NCI-H2029 (cell line): ENCODE data around the gene PDIA4.
"Not testable (repeated sequence)": the region's sequence is repeated elsewhere in the genome, so short reads cannot be mapped to it uniquely, and the experiment has no call there.

Experiments
- DNase-seq: peaks from one replicate; lab custom pipeline; 2025; lab: John Stamatoyannopoulos, UW

Gene PDIA4

GRCh38 chr7:149031353-149031910 lies 3.1 kb upstream of the PDIA4 start:
- DNase-seq = no peak

DNA sequence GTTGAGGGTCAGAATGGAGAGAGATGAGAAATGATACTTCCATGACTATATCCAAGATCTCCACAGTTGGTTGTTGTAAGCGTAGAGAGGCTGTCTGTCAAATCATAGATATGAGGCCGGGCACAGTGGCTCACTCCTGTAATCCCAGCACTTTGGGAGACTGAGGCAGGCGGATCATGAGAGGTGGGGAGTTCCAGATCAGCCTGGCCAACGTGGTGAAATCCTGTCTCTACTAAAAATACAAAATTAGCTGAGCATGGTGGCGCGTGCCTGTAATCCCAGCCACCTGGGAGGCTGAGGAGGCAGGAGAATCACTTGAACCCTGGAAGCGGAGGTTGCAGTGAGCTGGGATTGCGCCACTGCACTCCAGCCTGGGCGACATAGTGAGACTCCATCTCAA lies 2.1 kb upstream of the PDIA4 start:
- not testable (repeated sequence) for DNase-seq

GRCh38 chr7:149027611-149028345 lies 527 bp downstream of the PDIA4 start:
- no peak for DNase-seq

DNA sequence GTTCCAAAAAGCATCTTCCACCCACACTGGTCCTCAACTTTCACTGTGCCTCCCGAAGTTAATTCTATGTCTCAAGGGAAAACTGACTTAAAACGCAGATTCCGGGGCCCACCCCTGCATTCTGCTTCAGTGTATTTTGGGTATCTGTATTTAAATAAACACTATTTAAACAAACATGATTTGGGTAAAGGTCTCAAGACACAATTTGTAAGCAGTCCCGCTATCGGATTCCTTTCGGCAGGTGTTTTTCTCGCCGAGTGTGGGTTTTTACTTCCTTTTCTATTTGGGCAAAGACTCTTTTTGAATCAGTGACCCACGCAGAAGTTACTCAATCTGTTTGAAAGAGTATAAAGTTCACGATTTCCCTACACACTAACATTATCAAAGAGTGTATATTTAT lies 1.2 kb downstream of the PDIA4 start:
- no peak for DNase-seq

GRCh38 chr7:149023662-149024061 lies 4.6 kb downstream of the PDIA4 start:
- no peak for DNase-seq

- DNase-seq = no peak
Measured at GRCh38 chr7:149022756-149023360, 5.4 kb downstream of the PDIA4 start.

DNA sequence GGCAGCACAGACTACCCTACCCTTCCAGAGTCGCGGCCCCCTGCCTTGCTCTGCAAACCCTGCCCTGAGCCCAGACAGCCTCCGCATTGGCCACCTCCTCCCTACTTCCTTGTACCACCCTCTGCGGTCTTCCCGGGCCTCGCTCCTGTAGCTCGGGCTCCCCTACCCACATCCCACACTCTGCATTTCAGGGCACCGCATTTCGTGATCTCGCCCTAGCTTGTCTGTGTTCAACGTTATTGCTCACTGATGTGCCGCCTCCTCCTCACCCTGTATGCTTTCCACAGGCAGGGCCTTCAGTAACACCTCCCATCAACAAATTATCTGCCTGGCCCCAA lies 6.6 kb downstream of the PDIA4 start:
- no peak for DNase-seq

GRCh38 chr7:149020483-149020882 lies 7.8 kb downstream of the PDIA4 start:
- DNase-seq = no peak

DNA sequence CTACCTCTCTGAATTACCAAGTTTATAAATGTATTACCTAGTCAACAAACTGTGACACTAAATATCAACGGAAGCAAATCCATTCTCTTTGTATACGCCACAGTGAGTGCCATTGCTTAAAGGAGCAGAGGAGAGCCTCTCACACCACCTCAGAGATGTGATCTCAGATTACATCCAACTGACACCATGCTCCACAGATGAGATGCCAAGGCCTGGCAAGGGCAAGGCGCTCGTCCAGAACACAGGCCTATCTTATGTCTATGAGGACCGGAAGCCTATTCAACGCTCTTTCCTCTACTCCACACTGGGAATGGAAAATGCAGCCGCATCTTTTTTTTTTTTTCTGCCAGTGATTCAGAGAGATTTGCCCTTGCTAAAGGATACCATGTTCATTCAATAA lies 11.4 kb downstream of the PDIA4 start:
- no peak for DNase-seq

GRCh38 chr7:149014309-149014708 lies 14.0 kb downstream of the PDIA4 start:
- DNase-seq = no peak

DNA sequence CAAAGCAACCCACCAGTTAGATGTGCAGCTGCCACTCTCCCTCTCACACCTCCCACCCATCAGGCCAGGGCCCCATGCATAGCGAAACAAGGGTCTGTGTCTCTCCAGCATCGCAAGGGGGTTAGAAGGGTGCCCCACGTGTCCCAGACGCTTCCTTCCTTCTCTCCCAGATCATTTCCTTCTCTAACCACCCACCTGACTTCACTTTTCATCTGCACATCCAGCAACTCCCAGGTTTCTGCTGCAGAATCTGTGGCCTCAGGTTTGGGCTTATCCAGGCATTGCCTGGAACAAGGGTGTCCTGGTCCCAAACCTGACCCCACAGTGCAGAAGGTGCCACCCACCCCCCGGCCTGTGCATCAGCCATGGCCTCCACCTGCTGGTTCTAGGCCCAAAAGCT lies 14.4 kb downstream of the PDIA4 start:
- DNase-seq = no peak

GRCh38 chr7:149012730-149013129 lies 15.6 kb downstream of the PDIA4 start:
- not testable (repeated sequence) for DNase-seq

DNA sequence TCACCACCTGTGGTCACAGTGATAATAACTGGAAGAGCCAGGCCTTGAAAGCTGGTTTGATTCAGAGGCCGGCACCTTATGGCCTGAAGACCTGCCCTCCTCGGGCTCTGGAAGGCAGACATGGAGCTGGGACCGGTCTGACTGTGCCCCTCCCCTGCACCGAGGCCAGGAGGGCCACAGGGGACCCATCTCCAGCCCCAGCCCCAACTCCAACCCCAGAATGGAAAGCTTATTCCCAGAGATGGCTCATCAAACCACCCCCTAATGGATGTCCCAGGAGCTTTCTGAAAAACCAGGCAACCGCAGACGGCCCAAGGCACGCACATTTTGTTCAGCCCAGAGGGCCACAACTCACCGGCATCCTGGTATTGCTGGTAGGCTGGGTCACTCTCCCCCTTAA lies 16.8 kb downstream of the PDIA4 start:
- DNase-seq = no peak

DNA sequence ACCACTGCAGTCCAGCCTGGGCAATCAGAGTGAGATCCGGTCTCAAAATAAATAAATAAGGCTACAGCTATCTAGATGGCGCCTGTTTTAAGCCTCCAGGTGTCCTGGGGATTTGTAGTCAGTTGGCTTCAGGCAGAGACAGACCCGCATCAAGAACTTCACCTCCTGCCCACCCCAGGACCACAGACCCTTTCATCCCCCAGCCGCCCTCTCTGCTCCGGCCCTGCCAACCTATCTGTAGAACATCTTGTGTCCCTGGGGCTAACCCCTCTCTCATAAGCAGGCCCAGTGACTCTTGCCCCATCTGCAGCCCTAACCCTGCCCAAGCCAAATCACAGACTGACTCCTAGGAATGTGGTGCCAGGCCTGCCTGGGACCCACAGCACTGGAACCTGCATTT lies 17.9 kb downstream of the PDIA4 start:
- no peak for DNase-seq

DNA sequence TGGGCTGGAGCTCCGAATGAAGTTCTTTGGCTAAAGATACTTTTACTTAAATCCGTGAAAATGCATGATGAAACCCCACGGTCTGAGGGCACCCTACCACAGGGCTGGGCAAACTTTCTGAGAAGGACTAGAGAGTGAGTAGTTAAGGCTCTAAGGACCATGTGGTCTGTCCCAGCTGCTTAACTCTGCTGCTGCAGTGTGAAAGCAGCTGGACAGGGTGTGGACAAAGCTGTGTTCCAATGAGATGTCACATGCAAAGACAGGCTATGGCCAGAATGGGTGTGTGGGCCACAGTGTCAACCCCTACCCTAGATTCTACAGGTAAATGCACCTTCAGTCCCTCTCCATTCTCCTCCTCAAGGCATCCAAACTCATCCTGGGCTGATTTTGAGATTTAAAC lies 18.8 kb downstream of the PDIA4 start:
- no peak for DNase-seq

GRCh38 chr7:149007611-149008010 lies 20.7 kb downstream of the PDIA4 start:
- DNase-seq = no peak

GRCh38 chr7:149007146-149007545 lies 21.2 kb downstream of the PDIA4 start:
- no peak for DNase-seq

DNA sequence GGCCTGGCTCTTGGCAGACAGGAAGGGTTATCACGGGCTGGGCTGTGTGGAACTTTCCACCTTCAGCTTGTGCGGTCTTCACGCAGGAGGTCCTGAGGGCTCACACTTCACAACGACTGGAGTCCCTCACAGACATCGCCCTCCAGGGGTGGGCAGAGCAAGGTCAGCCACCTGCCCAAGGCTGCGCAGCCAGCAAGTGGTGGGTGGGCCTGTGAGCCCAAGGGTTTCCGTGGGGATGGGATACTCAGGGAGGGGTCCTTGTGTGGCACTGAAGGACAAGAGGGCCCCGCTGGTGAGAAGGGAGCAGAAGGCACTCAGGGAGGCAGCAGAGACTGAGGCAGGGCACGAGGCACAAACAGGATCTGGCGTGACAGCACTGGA lies 22.0 kb downstream of the PDIA4 start:
- no peak for DNase-seq

GRCh38 chr7:149005427-149006344 lies 22.6 kb downstream of the PDIA4 start:
- DNase-seq = peak; percentile 14

DNA sequence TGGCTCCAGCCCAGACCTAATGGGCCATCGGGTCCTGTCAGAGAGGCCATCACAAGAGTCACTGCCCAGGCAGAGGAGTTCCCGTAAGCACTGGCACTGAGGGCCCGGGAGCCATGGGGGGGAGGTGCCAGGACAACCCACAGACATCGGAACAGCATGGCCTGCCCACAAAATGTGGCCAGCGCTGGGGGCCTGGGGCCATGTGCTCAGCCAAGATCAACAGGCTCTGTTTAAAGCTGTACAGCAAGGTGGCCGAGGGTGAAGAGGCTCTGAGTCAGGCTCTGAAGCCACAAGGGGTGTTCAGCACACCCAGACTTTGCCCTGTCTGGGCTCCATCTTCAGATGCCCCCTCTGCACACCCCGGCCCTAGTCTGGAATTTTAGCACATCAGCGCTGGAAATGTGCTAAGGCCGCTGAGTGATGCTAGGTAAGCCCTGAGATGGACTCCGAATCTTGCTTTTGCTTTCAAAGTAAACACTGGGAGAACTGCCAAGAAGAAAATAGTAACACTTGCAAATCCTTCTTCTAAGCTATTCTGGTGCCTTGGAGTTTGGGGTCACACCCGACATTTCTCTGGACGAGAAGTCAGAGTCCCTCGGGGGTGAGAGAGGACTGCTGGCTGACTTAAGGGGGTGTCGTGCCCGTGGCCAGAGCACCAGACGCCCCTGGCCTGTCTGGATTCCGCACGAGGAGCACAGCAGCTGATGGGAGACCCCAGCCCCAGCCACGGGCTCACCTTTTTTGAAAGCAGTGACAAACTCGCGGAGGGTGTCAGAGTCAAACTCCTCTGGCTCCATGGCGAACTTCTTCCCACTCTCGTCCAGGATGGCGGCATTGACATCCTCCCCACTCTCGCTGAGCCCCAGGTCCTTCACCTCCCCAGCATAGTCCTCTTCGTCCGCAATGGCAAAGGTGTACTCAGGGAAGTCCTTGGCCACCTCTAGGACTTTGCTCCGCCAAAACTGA lies 23.6 kb downstream of the PDIA4 start:
- DNase-seq = no peak

DNA sequence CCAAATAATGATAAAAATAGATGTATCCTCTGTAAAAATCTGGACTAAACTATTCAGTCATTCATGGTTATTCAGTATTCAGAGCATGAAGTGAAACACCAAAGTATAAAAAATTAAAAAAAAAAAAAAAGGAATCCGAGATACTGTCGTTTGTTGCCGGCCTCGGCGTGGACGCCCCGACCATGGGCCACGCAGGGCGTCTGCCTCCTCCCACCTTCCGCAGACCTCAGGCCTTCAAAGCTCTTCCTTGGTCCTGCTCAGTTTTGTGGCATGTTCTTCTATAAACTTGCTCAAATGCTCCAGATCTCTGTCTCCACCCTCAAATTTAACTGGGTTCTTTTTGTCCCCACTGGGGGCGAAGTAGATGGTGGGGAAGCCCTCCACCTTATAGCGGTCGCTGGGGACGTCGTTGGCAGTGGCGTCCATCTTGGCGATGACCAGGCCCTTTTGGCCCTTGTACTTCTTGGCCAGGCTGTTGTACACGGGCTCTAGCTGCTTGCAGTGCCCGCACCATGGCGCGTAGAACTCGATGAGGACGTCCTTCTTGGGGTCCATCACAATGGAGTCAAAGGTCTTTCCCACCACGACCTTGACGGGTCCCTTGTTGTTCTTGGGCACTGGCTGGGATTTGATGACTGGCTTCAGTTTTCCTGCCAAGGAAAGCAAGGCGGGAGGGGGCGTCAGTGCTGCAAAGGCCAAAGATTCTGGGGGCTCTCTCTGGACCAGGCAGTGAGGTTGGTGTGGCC lies 24.6 kb downstream of the PDIA4 start:
- no peak for DNase-seq
